H1 (cell line): ENCODE results near the gene PROSER2. TPM values are rescaled to one million over a fixed set of nuclear protein-coding genes. Genes with fewer than 3 reads are reported as not detected.

ENCODE experiments used
- CTCF ChIA-PET: fragments of 300-600 bp; sonication (Branson Sonifier 250); formaldehyde crosslinking; loops from one replicate; lab custom pipeline; 2021; ENCODE audit not compliant: partially characterized antibody; lab: Charles Lee
- POLR2A ChIA-PET: fragments of 300-600 bp; sonication (Branson Sonifier 250); formaldehyde crosslinking; loops from one replicate; lab custom pipeline; 2021; ENCODE audit warnings: inconsistent platforms; ENCODE audit not compliant: partially characterized antibody; lab: Charles Lee
- DNase-seq, 2 experiments: peaks; one replicate each; pipeline versions ENCODE4 v3.0.0 to v3.0.0-alpha.2; 2010 to 2022; ENCODE audit warnings: low spot score in 2 of 2, low read depth in 1 of 2, mixed read lengths in 1 of 2
- FAIRE-seq: peaks from 2 replicates; lab custom pipeline; 2011; peaks lifted over from hg19 to GRCh38; lab: Jason Lieb, UNC
- H2AFZ ChIP-seq: 2 replicates; pipeline ENCODE4 v1.8.1; 2012; ENCODE audit warnings: low read length, inconsistent platforms
- H2AK5ac ChIP-seq: 2 replicates; pipeline ENCODE4 v1.6.1; 2013; ENCODE audit warnings: low read depth, low read length
- H2BK120ac ChIP-seq: replicated peaks from 2 replicates; pipeline ENCODE3; 2013; ENCODE audit warnings: low read depth, low read length, inconsistent platforms
- H2BK12ac ChIP-seq: 2 replicates; pipeline ENCODE4 v1.6.1; 2013; ENCODE audit warnings: low read depth, low read length
- H2BK15ac ChIP-seq: 2 replicates; pipeline ENCODE4 v1.6.1; 2013; ENCODE audit warnings: low read length
- H2BK20ac ChIP-seq: 2 replicates; pipeline ENCODE4 v1.6.1; 2013; ENCODE audit warnings: low read length
- H2BK5ac ChIP-seq: 2 replicates; pipeline ENCODE4 v1.6.1; 2013; ENCODE audit warnings: low read depth, low read length
- H3K14ac ChIP-seq: 2 replicates; pipeline ENCODE4 v1.6.1; 2013; ENCODE audit warnings: inconsistent platforms; ENCODE audit not compliant: insufficient read length
- H3K18ac ChIP-seq: 2 replicates; pipeline ENCODE4 v1.6.1; 2013; ENCODE audit warnings: low read length; ENCODE audit errors: extremely low read depth
- H3K23ac ChIP-seq: 2 replicates; pipeline ENCODE4 v1.6.1; 2013; ENCODE audit warnings: inconsistent platforms; ENCODE audit not compliant: insufficient read length
- H3K23me2 ChIP-seq: 2 replicates; pipeline ENCODE4 v1.6.1; 2013; ENCODE audit warnings: low read depth, low read length
- H3K27ac ChIP-seq: 2 replicates; pipeline ENCODE4 v1.6.1; 2011; ENCODE audit warnings: low read depth, low read length, inconsistent platforms
- H3K27me3 ChIP-seq, 4 experiments: replicated peaks in 1 of 4; 1 replicate in 1 of 4; 2 replicates in 3 of 4; pipeline versions ENCODE4 v1.6.1 to v1.8.1; 2011 to 2013; ENCODE audit warnings: low read length in 3 of 4, mild to moderate bottlenecking in 3 of 4, inconsistent platforms in 2 of 4, mixed read lengths in 2 of 4, moderate library complexity in 1 of 4; ENCODE audit not compliant: control insufficient read depth in 3 of 4, insufficient read depth in 3 of 4; ENCODE audit errors: extremely low read depth in 1 of 4
- H3K36me3 ChIP-seq, 4 experiments: 2 replicates each; pipeline versions ENCODE4 v1.6.1 to v1.8.1; 2011 to 2013; ENCODE audit warnings: mild to moderate bottlenecking in 4 of 4, low read length in 3 of 4, moderate library complexity in 2 of 4, control low read depth in 1 of 4, inconsistent platforms in 1 of 4; ENCODE audit not compliant: insufficient read depth in 4 of 4, control insufficient read depth in 2 of 4
- H3K4ac ChIP-seq: replicated peaks from 2 replicates; pipeline ENCODE3; 2013; ENCODE audit warnings: low read length, low read depth, mixed read lengths, inconsistent platforms; ENCODE audit not compliant: insufficient read length
- H3K4me1 ChIP-seq, 4 experiments: replicated peaks in 1 of 4; 1 replicate in 1 of 4; 2 replicates in 3 of 4; pipeline versions ENCODE4 v1.6.1 to v1.8.1; 2011 to 2013; ENCODE audit warnings: low read length in 3 of 4, inconsistent platforms in 2 of 4, mixed read lengths in 1 of 4; ENCODE audit not compliant: insufficient read depth in 4 of 4, control insufficient read depth in 3 of 4
- H3K4me2 ChIP-seq, 2 experiments: 2 replicates each; pipeline versions ENCODE4 v1.6.1 to v1.8.1; 2011 to 2013; ENCODE audit warnings: low read depth in 2 of 2, low read length in 2 of 2, control low read depth in 1 of 2, inconsistent platforms in 1 of 2, mild to moderate bottlenecking in 1 of 2; ENCODE audit not compliant: insufficient read depth in 1 of 2
- H3K4me3 ChIP-seq, 4 experiments: fragments of 200-600, 300-600 bp in 1 of 4; sonication (generic), shearing (Covaris generic), sonication (Bioruptor Twin) in 1 of 4; 2 replicates each; pipeline versions ENCODE4 v1.5.1 to v1.8.1; 2011 to 2016; ENCODE audit warnings: low read length in 4 of 4, low read depth in 3 of 4, control low read depth in 2 of 4, inconsistent platforms in 2 of 4, mild to moderate bottlenecking in 2 of 4, mixed read lengths in 1 of 4, moderate library complexity in 1 of 4; ENCODE audit not compliant: insufficient read depth in 2 of 4; ENCODE audit errors: extremely low read depth in 1 of 4
- H3K56ac ChIP-seq: replicated peaks from 2 replicates; pipeline ENCODE3; 2013; ENCODE audit warnings: low read depth, mild to moderate bottlenecking, mixed read lengths, low read length, inconsistent platforms; ENCODE audit not compliant: insufficient read length
- H3K79me1 ChIP-seq: 2 replicates; pipeline ENCODE4 v1.6.1; 2013; ENCODE audit warnings: low read depth, low read length, control low read depth
- H3K79me2 ChIP-seq, 2 experiments: 2 replicates each; pipeline versions ENCODE4 v1.6.1 to v1.8.1; 2012 to 2013; ENCODE audit warnings: low read length in 2 of 2, mild to moderate bottlenecking in 2 of 2, inconsistent platforms in 1 of 2; ENCODE audit not compliant: insufficient read depth in 2 of 2, control insufficient read depth in 1 of 2
- H3K9ac ChIP-seq, 4 experiments: replicated peaks in 1 of 4; 1 replicate in 1 of 4; 2 replicates in 3 of 4; pipeline versions ENCODE4 v1.6.1 to v1.8.1; 2011 to 2013; ENCODE audit warnings: low read depth in 3 of 4, low read length in 3 of 4, control low read depth in 2 of 4, mild to moderate bottlenecking in 2 of 4, moderate library complexity in 2 of 4, inconsistent platforms in 1 of 4; ENCODE audit errors: extremely low read depth in 1 of 4
- H3K9me3 ChIP-seq, 2 experiments: 2 replicates each; pipeline versions ENCODE4 v1.6.1 to v1.8.1; 2012 to 2013; ENCODE audit warnings: mild to moderate bottlenecking in 2 of 2, moderate library complexity in 2 of 2, control low read depth in 1 of 2, inconsistent platforms in 1 of 2, low read depth in 1 of 2, low read length in 1 of 2, mixed read lengths in 1 of 2; ENCODE audit not compliant: insufficient read depth in 2 of 2
- H4K20me1 ChIP-seq, 2 experiments: replicated peaks in 1 of 2; 2 replicates each; pipeline versions ENCODE3 to v1.8.1; 2011 to 2013; ENCODE audit warnings: inconsistent platforms in 2 of 2, low read length in 2 of 2, mild to moderate bottlenecking in 1 of 2; ENCODE audit not compliant: insufficient read depth in 2 of 2, control insufficient read depth in 1 of 2
- H4K5ac ChIP-seq: 2 replicates; pipeline ENCODE4 v1.6.1; 2013; ENCODE audit warnings: low read length, low read depth, mixed read lengths, inconsistent platforms; ENCODE audit not compliant: insufficient read length
- H4K8ac ChIP-seq: 2 replicates; pipeline ENCODE4 v1.8.0; 2013; ENCODE audit warnings: mild to moderate bottlenecking, moderate library complexity, low read length, inconsistent platforms; ENCODE audit not compliant: insufficient read depth; ENCODE audit errors: extremely low read depth
- H4K91ac ChIP-seq: replicated peaks from 2 replicates; pipeline ENCODE3; 2013; ENCODE audit warnings: low read length, mixed read lengths, inconsistent platforms; ENCODE audit not compliant: insufficient read length
- ASH2L ChIP-seq: fragments of 200-600, 300-600 bp; sonication (generic); IDR thresholded peaks from one replicate; pipeline ENCODE4 v1.7.1; 2017; ENCODE audit warnings: low read length
- BCL11A ChIP-seq, 2 experiments: IDR thresholded peaks; one replicate each; pipeline ENCODE4 v1.6.1; 2011; ENCODE audit warnings: low read depth in 2 of 2, low read length in 2 of 2, mild to moderate bottlenecking in 2 of 2
- CBX8 ChIP-seq: fragments of 300-800, 300-1000 bp; sonication (generic); IDR thresholded peaks from 2 replicates; pipeline ENCODE4 v1.7.1; 2016; ENCODE audit warnings: low read depth, low read length, borderline replicate concordance
- EGR1 ChIP-seq: IDR thresholded peaks from 2 replicates; pipeline ENCODE4 v1.6.1; 2011; ENCODE audit warnings: low read depth, low read length, borderline replicate concordance
- HDAC6 ChIP-seq: IDR thresholded peaks from one replicate; pipeline ENCODE4 v1.7.1; 2012; ENCODE audit warnings: low read depth, mild to moderate bottlenecking, inconsistent platforms, low read length, moderate library complexity
- JUND ChIP-seq: IDR thresholded peaks from 2 replicates; pipeline ENCODE4 v1.6.1; 2011; ENCODE audit warnings: mild to moderate bottlenecking, improper control_type of control experiment, low read length
- NANOG ChIP-seq: IDR thresholded peaks from 2 replicates; pipeline ENCODE4 v1.6.1; 2011; ENCODE audit warnings: low read length, low read depth, mild to moderate bottlenecking, inconsistent platforms; ENCODE audit not compliant: insufficient read depth, poor library complexity, severe bottlenecking
- POLR2AphosphoS5 ChIP-seq: IDR thresholded peaks from 2 replicates; pipeline ENCODE4 v1.6.1; 2011; ENCODE audit warnings: low read depth, low read length
- POU5F1 ChIP-seq: IDR thresholded peaks from 2 replicates; pipeline ENCODE4 v1.6.1; 2011; ENCODE audit warnings: low read depth, mild to moderate bottlenecking, low read length, moderate library complexity
- SAP30 ChIP-seq: fragments of 300-600 bp; sonication (generic); IDR thresholded peaks from 2 replicates; pipeline ENCODE4 v1.7.1; 2012; ENCODE audit warnings: low read length, moderate library complexity, mild to moderate bottlenecking, inconsistent platforms; ENCODE audit not compliant: insufficient read depth, insufficient replicate concordance
- SIX5 ChIP-seq: IDR thresholded peaks from 2 replicates; pipeline ENCODE4 v1.6.1; 2011; ENCODE audit warnings: mild to moderate bottlenecking, low read depth, low read length
- SP1 ChIP-seq: IDR thresholded peaks from 2 replicates; pipeline ENCODE4 v1.6.1; 2011; ENCODE audit warnings: low read depth, low read length
- SP2 ChIP-seq: IDR thresholded peaks from 2 replicates; pipeline ENCODE4 v1.6.1; 2012; ENCODE audit warnings: mild to moderate bottlenecking, low read length, inconsistent platforms
- SP4 ChIP-seq: IDR thresholded peaks from 2 replicates; pipeline ENCODE4 v1.6.1; 2012; ENCODE audit warnings: low read length, inconsistent platforms
- WGBS, 2 experiments: shearing (Covaris generic) in 1 of 2; methylation state at CpG; one replicate each; pipeline versions ENCODE4 v1.1.6 to v1.1.7; 2013 to 2015; ENCODE audit warnings: low lambda C conversion rate in 2 of 2, mixed read lengths in 2 of 2, inconsistent platforms in 1 of 2, low coverage in 1 of 2, missing lambda C conversion rate in 1 of 2; ENCODE audit not compliant: insufficient replicate concordance in 2 of 2, insufficient coverage in 1 of 2, insufficient read length in 1 of 2; ENCODE audit errors: extremely low coverage in 1 of 2, missing lambda C conversion rate in 1 of 2; 5-methylcytosine and 5-hydroxymethylcytosine counted together
- polyA plus RNA-seq, 7 experiments: library from polyadenylated mRNA; depleted of rRNA in 3 of 7; stranded (reverse) in 5 of 7; unstranded in 2 of 7; fragments of >200 nt in 5 of 7; fragments of 200-250 nt in 2 of 7; gene quantifications; 1 replicate in 5 of 7; 2 replicates in 1 of 7; 4 replicates in 1 of 7; pipeline versions ENCODE4 v1.2.1 to v1.2.3, GENCODE V29; 2011 to 2013; ENCODE audit warnings: missing spikeins in 2 of 7, mixed read lengths in 2 of 7
- total RNA-seq: library from RNA; stranded (reverse); fragmentation: NEBNext Ultra II Directional; extraction: Animal tissue kit (Norgen Biotek cat#: 25700); gene quantifications from 2 replicates; pipeline ENCODE4 v1.2.1, GENCODE V29; 2021
- TF ChIP-seq, protein P1 (sequence below): IDR thresholded peaks from 2 replicates; pipeline ENCODE4 v1.6.1; 2012; ENCODE audit warnings: inconsistent platforms

The PROSER2 gene
- total and polyA plus RNA-seq, 2 of the 8 experiments (the other 6 are each of a cell fraction or from before 2014, with no cell fraction given): 3.9 to 13.7 TPM

- no peaks in the 10 kb centered on the region for H3K23me2 ChIP-seq
- H4K91ac ChIP-seq: no peak overlapping the region
- POLR2A ChIA-PET: no interaction called here
- H3K4me3 ChIP-seq: no peak overlapping the region
- H4K8ac ChIP-seq: no peak overlapping the region
- no peak overlapping the region for H4K5ac ChIP-seq
- no peak overlapping the region for H2BK12ac ChIP-seq
- H3K79me1 ChIP-seq: no peaks in the 10 kb centered on the region
- H2AK5ac ChIP-seq: no peak overlapping the region
- no peak overlapping the region for H2BK20ac ChIP-seq
- H2AFZ ChIP-seq: peak overlapping the region; percentile 31; the same call in 1 of the 2 replicates
- no peak overlapping the region for H3K9ac ChIP-seq
- no peaks in the 10 kb centered on the region for H3K27me3 ChIP-seq
- WGBS, 2 experiments: 92% methylated on average over 6 of the region's 6 CpGs; no CpG with 5 or more reads in 1 of the 2 experiments
- no peak overlapping the region for H3K14ac ChIP-seq
- no peak for FAIRE-seq
- H3K23ac ChIP-seq: no peak overlapping the region
- no peaks in the 10 kb centered on the region; a peak in 1 of 4 replicates for H3K9me3 ChIP-seq
- no peak for DNase-seq
- H3K27ac ChIP-seq: no peak overlapping the region
- H3K4me2 ChIP-seq: no peak overlapping the region
- H2BK120ac ChIP-seq: no peak overlapping the region
- H2BK15ac ChIP-seq: no peak overlapping the region
- H3K18ac ChIP-seq: no peak overlapping the region
- no peak overlapping the region for H2BK5ac ChIP-seq
- no peak overlapping the region for H3K4ac ChIP-seq
- CTCF ChIA-PET: interaction anchor here (1.0 to 3.9 kb wide), 3 partner anchors 8 to 13 kb away, joined by 3 to 20 read pairs (median 10); no protein-coding TSS in a partner anchor
- H3K79me2 ChIP-seq: no peaks in the 10 kb centered on the region
- H3K4me1 ChIP-seq: peaks cover 0 to 4% (median 0%) of the 10 kb centered on the region in 4 experiments; a peak in 1 of 7 replicates
- H3K36me3 ChIP-seq: no peaks in the 10 kb centered on the region
- H3K56ac ChIP-seq: no peak overlapping the region
- no peaks in the 10 kb centered on the region for H4K20me1 ChIP-seq
- TF ChIP-seq CBX8 (no peak), SP2 (no peak), SP4 (no peak), POU5F1 (no peak), POLR2AphosphoS5 (no peak), HDAC6 (no peak), SP1 (no peak), BCL11A (IDR thresholded peaks at IDR 0.05; ENCODE audit: low read depth in 2 of 2, low read length in 2 of 2) (no peak), JUND (no peak), ASH2L (no peak), EGR1 (no peak), SAP30 (no peak), NANOG (no peak), SIX5 (no peak)
- TF ChIP-seq, protein P1, sequence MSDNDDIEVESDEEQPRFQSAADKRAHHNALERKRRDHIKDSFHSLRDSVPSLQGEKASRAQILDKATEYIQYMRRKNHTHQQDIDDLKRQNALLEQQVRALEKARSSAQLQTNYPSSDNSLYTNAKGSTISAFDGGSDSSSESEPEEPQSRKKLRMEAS: no peak
Measured at GRCh38 chr10:11806706-11807105, 16.4 kb upstream of the PROSER2 start.
